ENCODE data around the gene SIRT2.
"Not testable (repeated sequence)": the region's sequence is repeated elsewhere in the genome, so short reads cannot be mapped to it uniquely, and the experiment has no call there.

The SIRT2 gene

GRCh38 chr19:38861368-38861767 is 38.0 kb downstream of the SIRT2 start:
- no peak for TF ChIP-seq CTCF (IDR thresholded peaks at IDR 0.05; ENCODE audit: borderline replicate concordance, insufficient read depth, low read depth, low read length)
- no peak overlapping the region for H3K4me3 ChIP-seq (ENCODE audit: low read depth, low read length)

- H3K4me3 ChIP-seq (ENCODE audit: low read depth, low read length) = not testable (repeated sequence)
These were observed 39.7 kb downstream of the SIRT2 start for GRCh38 chr19:38859631-38860204.

DNA sequence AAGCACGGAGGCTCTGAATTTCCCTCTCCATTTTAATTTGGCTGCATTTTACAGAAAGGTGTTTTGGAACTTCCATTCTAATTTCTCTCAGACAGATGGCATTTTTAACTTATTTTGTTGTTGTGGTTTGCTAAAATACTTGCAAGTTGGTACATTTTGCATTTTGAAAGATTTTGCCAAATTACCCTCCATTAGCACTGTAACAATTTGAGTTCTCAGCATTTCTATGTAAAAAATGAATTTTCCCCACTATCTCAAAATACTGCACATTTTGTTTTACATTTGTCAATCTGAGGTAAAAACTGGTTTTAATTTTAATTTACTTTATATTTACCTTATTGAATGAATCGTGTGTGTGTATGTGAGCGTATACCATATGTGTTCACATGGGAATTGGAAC is 42.6 kb downstream of the SIRT2 start:
- no peak overlapping the region for H3K4me3 ChIP-seq (ENCODE audit: low read depth, low read length)
- TF ChIP-seq CTCF (IDR thresholded peaks at IDR 0.05; ENCODE audit: borderline replicate concordance, insufficient read depth, low read depth, low read length) = no peak

DNA sequence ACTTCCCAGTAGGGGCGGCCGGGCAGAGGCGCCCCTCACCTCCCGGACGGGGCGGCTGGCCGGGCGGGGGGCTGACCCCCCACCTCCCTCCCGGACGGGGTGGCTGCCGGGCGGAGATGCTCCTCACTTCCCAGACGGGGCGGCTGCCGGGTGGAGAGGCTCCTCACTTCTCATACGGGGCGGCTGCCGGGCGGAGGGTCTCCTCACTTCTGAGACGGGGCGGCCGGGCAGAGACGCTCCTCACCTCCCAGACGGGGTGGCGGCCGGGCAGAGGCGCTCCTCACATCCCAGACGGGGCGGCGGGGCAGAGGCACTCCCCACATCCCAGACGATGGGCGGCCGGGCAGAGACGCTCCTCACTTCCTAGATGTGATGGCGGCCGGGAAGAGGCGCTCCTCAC is 43.7 kb downstream of the SIRT2 start:
- not testable (repeated sequence) for H3K4me3 ChIP-seq (ENCODE audit: low read depth, low read length)

DNA sequence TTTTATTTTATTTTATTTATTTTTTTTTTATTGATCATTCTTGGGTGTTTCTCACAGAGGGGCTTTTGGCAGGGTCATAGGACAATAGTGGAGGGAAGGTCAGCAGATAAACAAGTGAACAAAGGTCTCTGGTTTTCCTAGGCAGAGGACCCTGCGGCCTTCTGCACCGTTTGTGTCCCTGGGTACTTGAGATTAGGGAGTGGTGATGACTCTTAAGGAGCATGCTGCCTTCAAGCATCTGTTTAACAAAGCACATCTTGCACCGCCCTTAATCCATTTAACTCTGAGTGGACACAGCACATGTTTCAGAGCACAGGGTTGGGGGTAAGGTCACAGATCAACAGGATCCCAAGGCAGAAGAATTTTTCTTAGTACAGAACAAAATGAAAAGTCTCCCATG is 44.5 kb downstream of the SIRT2 start:
- not testable (repeated sequence) for H3K4me3 ChIP-seq (ENCODE audit: low read depth, low read length)

- no peak overlapping the region for H3K4me3 ChIP-seq (ENCODE audit: low read depth, low read length)
- no peak for TF ChIP-seq CTCF (IDR thresholded peaks at IDR 0.05; ENCODE audit: borderline replicate concordance, insufficient read depth, low read depth, low read length)
These were observed 46.2 kb downstream of the SIRT2 start for GRCh38 chr19:38853214-38853613.

DNA sequence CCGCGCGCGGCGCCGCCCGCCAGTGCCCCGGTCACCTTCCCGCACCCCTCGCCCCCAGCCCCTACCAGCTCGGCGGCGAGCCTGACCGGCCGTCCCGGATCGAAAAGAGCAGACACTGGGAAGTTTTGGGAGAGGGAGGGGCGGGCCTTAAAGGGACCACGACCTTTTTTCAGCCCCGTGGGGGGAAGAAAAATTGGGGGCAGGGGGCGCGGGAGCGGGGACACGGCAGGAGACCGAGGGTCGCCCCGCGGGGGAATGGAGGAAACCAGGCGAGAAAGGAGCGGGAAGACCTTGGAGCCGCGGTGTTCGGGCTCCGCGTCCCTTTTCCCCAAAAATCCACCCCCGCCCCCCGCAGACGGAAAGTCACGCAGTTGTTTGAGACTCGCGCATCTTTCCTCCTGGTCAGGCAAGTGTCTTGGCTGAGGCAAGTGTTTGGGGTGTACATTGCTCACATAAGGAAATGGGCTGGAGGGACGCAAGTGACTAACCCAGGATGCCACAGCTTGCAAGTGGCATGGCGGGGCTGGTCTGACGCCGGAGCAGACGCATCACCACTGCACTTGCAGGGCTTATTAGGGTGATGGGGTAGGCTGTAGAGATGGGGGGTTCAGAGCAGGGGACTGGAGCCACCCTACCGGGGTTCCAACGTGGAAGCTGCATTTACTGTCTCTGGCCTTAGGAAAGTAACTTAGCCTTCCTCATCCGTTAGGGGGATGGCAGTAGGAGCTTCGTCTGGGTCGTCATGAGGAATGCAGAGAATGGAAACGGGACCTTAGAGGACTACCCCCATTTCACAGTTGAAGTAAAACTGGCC is 47.0 kb downstream of the SIRT2 start:
- H3K4me3 ChIP-seq (ENCODE audit: low read depth, low read length) = peak overlapping the region; percentile 65
- no peak for TF ChIP-seq CTCF (IDR thresholded peaks at IDR 0.05; ENCODE audit: borderline replicate concordance, insufficient read depth, low read depth, low read length)

DNA sequence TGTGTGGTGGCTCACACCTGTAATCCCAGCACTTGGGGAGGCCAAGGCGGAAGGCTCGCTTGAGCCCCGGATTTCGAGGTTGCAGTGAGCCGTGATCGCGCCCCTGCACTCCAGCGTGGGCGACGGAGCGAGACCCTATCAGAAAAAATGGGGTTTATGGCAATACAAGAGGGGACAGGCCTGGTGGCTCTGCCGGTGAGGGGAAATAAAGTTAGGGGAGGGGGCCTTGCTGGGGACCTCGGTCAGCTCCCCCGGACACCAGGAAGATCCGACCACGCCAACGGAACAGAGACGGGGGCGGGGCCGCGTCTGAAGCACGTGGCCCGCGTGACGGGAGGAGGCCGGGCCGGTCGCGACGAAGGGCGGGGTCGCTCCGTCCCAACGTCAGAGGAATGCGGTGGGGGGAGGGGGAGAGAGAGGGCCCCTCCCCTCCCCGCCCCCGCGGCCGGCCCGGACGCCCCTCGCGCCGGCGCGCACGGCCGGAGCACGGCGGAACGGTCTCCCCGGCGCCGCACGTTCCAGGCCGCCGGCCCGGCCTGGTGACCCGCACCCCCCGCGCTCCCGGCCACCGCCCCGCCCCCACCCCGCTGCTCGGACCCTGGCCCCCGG is 47.7 kb downstream of the SIRT2 start:
- TF ChIP-seq CTCF (IDR thresholded peaks at IDR 0.05; ENCODE audit: borderline replicate concordance, insufficient read depth, low read depth, low read length) = no peak
- H3K4me3 ChIP-seq (ENCODE audit: low read depth, low read length) = peak overlapping the region; percentile 65

Data from GM12875 (cell line).